HG02678 (cell line): Measurements from ENCODE around the gene ZNF428.
"Not testable (repeated sequence)": the region's sequence is repeated elsewhere in the genome, so short reads cannot be mapped to it uniquely, and the experiment has no call there.

Experiments
- ATAC-seq: cut with Tn5 transposase; IDR thresholded peaks from one replicate; pipeline ENCODE4 v1.9.1; 2021; ENCODE audit warnings: mild to moderate bottlenecking, moderate library complexity; ENCODE audit not compliant: unreplicated experiment

ZNF428 gene

GRCh38 chr19:43619262-43620060, at the start of gene ZNF428:
TSS of gene ZNF428 (minus strand) at chr19:43619629. CDS start at chr19:43614304, 5,325 bp downstream.
- ATAC-seq = peak; percentile 79

GRCh38 chr19:43668406-43669109, 49.1 kb upstream of the ZNF428 start:
- peak; percentile 84 for ATAC-seq

- no peak for ATAC-seq
These were observed 48.5 kb upstream of the ZNF428 start for GRCh38 chr19:43667876-43668405.

GRCh38 chr19:43667126-43667875, 47.9 kb upstream of the ZNF428 start:
- ATAC-seq = no peak

- no peak for ATAC-seq
These were observed 44.6 kb upstream of the ZNF428 start for GRCh38 chr19:43664018-43664417.

GRCh38 chr19:43662487-43662886, 43.1 kb upstream of the ZNF428 start:
- no peak for ATAC-seq

GRCh38 chr19:43660971-43661360, 41.5 kb upstream of the ZNF428 start:
- ATAC-seq = no peak

- no peak for ATAC-seq
These were observed 41.0 kb upstream of the ZNF428 start for GRCh38 chr19:43660301-43660970.

- no peak for ATAC-seq
These were observed 39.1 kb upstream of the ZNF428 start for GRCh38 chr19:43658494-43658893.

- ATAC-seq = no peak
These were observed 38.6 kb upstream of the ZNF428 start for GRCh38 chr19:43658001-43658400.

GRCh38 chr19:43656436-43656835, 37.0 kb upstream of the ZNF428 start:
- no peak for ATAC-seq

- no peak for ATAC-seq
These were observed 33.1 kb upstream of the ZNF428 start for GRCh38 chr19:43652546-43652874.

GRCh38 chr19:43651758-43652545, 32.5 kb upstream of the ZNF428 start:
- no peak for ATAC-seq

- not testable (repeated sequence) for ATAC-seq
These were observed 30.8 kb upstream of the ZNF428 start for GRCh38 chr19:43650276-43650675.

- no peak for ATAC-seq
These were observed 30.1 kb upstream of the ZNF428 start for GRCh38 chr19:43649514-43649913.

- ATAC-seq = no peak
These were observed 29.2 kb upstream of the ZNF428 start for GRCh38 chr19:43648633-43649032.

GRCh38 chr19:43644181-43644580, 24.8 kb upstream of the ZNF428 start:
- no peak for ATAC-seq

GRCh38 chr19:43643326-43643725, 23.9 kb upstream of the ZNF428 start:
- no peak for ATAC-seq

- ATAC-seq = no peak
These were observed 23.1 kb upstream of the ZNF428 start for GRCh38 chr19:43642531-43642930.

GRCh38 chr19:43641333-43641732, 21.9 kb upstream of the ZNF428 start:
- no peak for ATAC-seq
